Heart left ventricle (tissue), 16 donors: ENCODE data around the gene SYN1. TPM values are rescaled to one million over a fixed set of nuclear protein-coding genes. Genes with fewer than 3 reads are reported as not detected.

ENCODE experiments used
- ATAC-seq, 4 donors: fragments of 200-7000 bp; cut with Tn5 transposase; one replicate each; pipeline ENCODE4 v1.9.1; 2020 to 2022; ENCODE audit warnings: moderate library complexity in 4 of 4, mild to moderate bottlenecking in 3 of 4, moderate number of reproducible peaks in 1 of 4
- DNase-seq, 5 donors: peaks; one replicate each; pipeline ENCODE4 v3.0.0-alpha.2; 2020
- H3K27ac ChIP-seq, 12 donors: fragments of 200-600 bp; sonication (generic) in 4 of 12; one replicate each; pipeline versions ENCODE4 v1.5.0 to v1.8.0; 2016 to 2022; ENCODE audit warnings: mild to moderate bottlenecking in 2 of 12
- H3K27me3 ChIP-seq, 9 donors: fragments of 200-600 bp; sonication (generic) in 2 of 9; one replicate each; pipeline versions ENCODE4 v1.5.1 to v1.8.0; 2016 to 2022; ENCODE audit warnings: mild to moderate bottlenecking in 3 of 9
- H3K36me3 ChIP-seq, 9 donors: fragments of 200-600 bp; sonication (generic) in 2 of 9; one replicate each; pipeline versions ENCODE4 v1.5.0 to v1.8.0; 2018 to 2022; ENCODE audit warnings: mild to moderate bottlenecking in 2 of 9
- H3K4me1 ChIP-seq, 12 donors: fragments of 200-600 bp; sonication (generic) in 4 of 12; one replicate each; pipeline versions ENCODE4 v1.5.0 to v1.8.0; 2016 to 2022; ENCODE audit warnings: mild to moderate bottlenecking in 3 of 12
- H3K4me3 ChIP-seq, 12 donors: fragments of 200-600 bp; sonication (generic) in 4 of 12; one replicate each; pipeline versions ENCODE4 v1.5.0 to v1.8.0; 2017 to 2022; ENCODE audit warnings: mild to moderate bottlenecking in 9 of 12, moderate library complexity in 4 of 12
- H3K9me3 ChIP-seq, 12 donors: fragments of 200-600 bp; sonication (generic) in 4 of 12; one replicate each; pipeline versions ENCODE4 v1.5.0 to v1.8.0; 2016 to 2022; ENCODE audit warnings: mild to moderate bottlenecking in 1 of 12
- POLR2A ChIP-seq, 2 donors: fragments of 450-650 bp; IDR thresholded peaks; one replicate each; pipeline ENCODE4 v1.6.1; 2017; ENCODE audit warnings: antibody characterized with exemption in 2 of 2, mild to moderate bottlenecking in 2 of 2, moderate library complexity in 2 of 2
- WGBS, 4 donors: extraction: QIAGEN DNeasy Blood & Tissue Kit in 2 of 4; methylation state at CpG; one replicate each; pipeline versions ENCODE4 v1.1.5 to v1.1.7; 2013 to 2018; 5-methylcytosine and 5-hydroxymethylcytosine counted together
- intact Hi-C, 10 donors: fragments of 100-400 bp; cut with DNase I; formaldehyde crosslinking; loops; one replicate each; pipeline versions ENCODE4 v1.11.1 to v1.14.2; 2022
- polyA plus RNA-seq, 2 donors: library from polyadenylated mRNA; stranded (reverse); fragments of 200-250 nt; gene quantifications; one replicate each; pipeline ENCODE4 v1.2.3, GENCODE V29; 2013
- total RNA-seq, 9 donors: library from RNA; depleted of rRNA in 2 of 9; stranded (reverse); fragments of >200 nt in 2 of 9; fragmentation: NEBNext Ultra II Directional in 3 of 9; extraction: Animal tissue kit (Norgen Biotek cat#: 25700) in 3 of 9; gene quantifications; one replicate each; pipeline versions ENCODE4 v1.1.0 to v1.2.4, GENCODE V29; 2016 to 2023
- TF ChIP-seq, protein P1 (sequence below), 12 donors: fragments of 200-600 bp; sonication (generic) in 4 of 12; IDR thresholded peaks; one replicate each; pipeline versions ENCODE4 v1.5.0 to v1.8.0; 2018 to 2022; ENCODE audit warnings: antibody characterized with exemption in 12 of 12, mild to moderate bottlenecking in 5 of 12
- donor health status: ischemic (EF 13 %, LVEDD 7.1; RV severe dilation, severe dysfunction).
- donor health status: healthy with polysubstance abuse.
- donor health status: DM: no; HTN: yes; CAD: no.
- donor health status: DM: no; HTN: no; CAD: no.
- donor health status: ischemic (EF 25% LVEDD 6.9; RV normal size, moderate dysfunction).
- donor health status: ischemic (EF 25% LVEDD 5.7; RV mildly dilated, moderate dysfunction).
- donor health status: healthy.
- donor health status: DM: yes; HTN: yes; CAD: no.
- donor health status: ischemic (EF 35%, LVEDD 5.7; RV mildly dilated, moderate dysfunction).
- donor health status: nonischemic (EF 11% LVEDD 7.7; RV severe dilation, severe dysfunction).
- donor health status: DM: yes; HTN: yes; CAD: no.
- donor health status: PGD.
- donor health status: ischemic (EF 29% LVEDD 5.4; RV normal size, mild dysfunction).
- donor health status: nonischemic (EF 23%, LVEDD 6.1; RV moderate dilation, normal function).

Gene SYN1
- total and polyA plus RNA-seq, 11 donors: 7.1 to 20.5 (median 11.3) TPM

GRCh38 chrX:47577424-47577823 is 42.2 kb downstream of the SYN1 start:
- intact Hi-C loops: no loop called here
- Histone ChIP-seq H3K4me1 (peaks cover 0 to 21% (median 0%) of the 10 kb centered on the region in 12 donors), H3K27me3 (peaks cover 0 to 6% (median 0%) of the 10 kb centered on the region in 9 donors), H3K27ac (no peak overlapping the region), H3K36me3 (no peaks in the 10 kb centered on the region), H3K4me3 (no peak overlapping the region), H3K9me3 (no peaks in the 10 kb centered on the region)
- ATAC-seq (no peak), DNase-seq (no peak)
- WGBS, 4 donors: 57 to 72% (median 62%) methylated on average over 9 of the region's 9 CpGs
- TF ChIP-seq, protein P1, sequence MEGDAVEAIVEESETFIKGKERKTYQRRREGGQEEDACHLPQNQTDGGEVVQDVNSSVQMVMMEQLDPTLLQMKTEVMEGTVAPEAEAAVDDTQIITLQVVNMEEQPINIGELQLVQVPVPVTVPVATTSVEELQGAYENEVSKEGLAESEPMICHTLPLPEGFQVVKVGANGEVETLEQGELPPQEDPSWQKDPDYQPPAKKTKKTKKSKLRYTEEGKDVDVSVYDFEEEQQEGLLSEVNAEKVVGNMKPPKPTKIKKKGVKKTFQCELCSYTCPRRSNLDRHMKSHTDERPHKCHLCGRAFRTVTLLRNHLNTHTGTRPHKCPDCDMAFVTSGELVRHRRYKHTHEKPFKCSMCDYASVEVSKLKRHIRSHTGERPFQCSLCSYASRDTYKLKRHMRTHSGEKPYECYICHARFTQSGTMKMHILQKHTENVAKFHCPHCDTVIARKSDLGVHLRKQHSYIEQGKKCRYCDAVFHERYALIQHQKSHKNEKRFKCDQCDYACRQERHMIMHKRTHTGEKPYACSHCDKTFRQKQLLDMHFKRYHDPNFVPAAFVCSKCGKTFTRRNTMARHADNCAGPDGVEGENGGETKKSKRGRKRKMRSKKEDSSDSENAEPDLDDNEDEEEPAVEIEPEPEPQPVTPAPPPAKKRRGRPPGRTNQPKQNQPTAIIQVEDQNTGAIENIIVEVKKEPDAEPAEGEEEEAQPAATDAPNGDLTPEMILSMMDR (IDR thresholded peaks at IDR 0.05): no peak
- no peak for TF ChIP-seq POLR2A (IDR thresholded peaks at IDR 0.05)

- 92 to 96% (median 96%) methylated on average over 17 to 20 of the region's 20 CpGs for WGBS, 4 donors
- H3K9me3 ChIP-seq: no peaks in the 10 kb centered on the region
- peaks cover 0 to 8% (median 4%) of the 10 kb centered on the region in 9 donors for H3K36me3 ChIP-seq
- DNase-seq (no peak), ATAC-seq (no peak)
- peaks cover 0 to 15% (median 0%) of the 10 kb centered on the region in 12 donors for H3K4me1 ChIP-seq
- TF ChIP-seq, protein P1 (IDR thresholded peaks at IDR 0.05): no peak
- no peak for TF ChIP-seq POLR2A (IDR thresholded peaks at IDR 0.05)
- peaks cover 0 to 6% (median 0%) of the 10 kb centered on the region in 9 donors for H3K27me3 ChIP-seq
- intact Hi-C loops: no loop called here
- no peak overlapping the region for H3K4me3 ChIP-seq
- H3K27ac ChIP-seq: no peak overlapping the region
Observed at GRCh38 chrX:47576021-47576898, 43.4 kb downstream of the SYN1 start.

- intact Hi-C loops: no loop called here
- Histone ChIP-seq H3K27ac (peak overlapping the region; percentile 59 to 89 (median 75)), H3K36me3 (peaks cover 0 to 20% (median 15%) of the 10 kb centered on the region in 9 donors), H3K4me3 (peak overlapping the region; percentile 20 to 56 (median 45)), H3K4me1 (peaks cover 0 to 13% (median 0%) of the 10 kb centered on the region in 12 donors), H3K27me3 (peaks cover 0 to 6% (median 0%) of the 10 kb centered on the region in 9 donors), H3K9me3 (no peaks in the 10 kb centered on the region)
- TF ChIP-seq POLR2A (IDR thresholded peaks at IDR 0.05): no peak
- TF ChIP-seq, protein P1 (IDR thresholded peaks at IDR 0.05): no peak
- DNase-seq (no peak), ATAC-seq (peak in 2 of 4 donors; percentile 33 to 40)
- WGBS, 4 donors: 32 to 60% (median 53%) methylated on average over 24 to 27 of the region's 27 CpGs
Observed at GRCh38 chrX:47574547-47575301, 44.9 kb downstream of the SYN1 start.
